WI38 (cell line): ENCODE results near the gene FRK.
"Not testable (repeated sequence)": the region's sequence is repeated elsewhere in the genome, so short reads cannot be mapped to it uniquely, and the experiment has no call there.

Experiments
- H3K4me3 ChIP-seq: 2 replicates; pipeline ENCODE4 v1.5.1; 2011; ENCODE audit warnings: low read depth, mild to moderate bottlenecking, control low read depth, low read length
- TF ChIP-seq, protein P1 (sequence below): IDR thresholded peaks from 2 replicates; pipeline ENCODE4 v1.5.1; 2012; ENCODE audit warnings: low read depth, mild to moderate bottlenecking, control low read depth, low read length

FRK gene

DNA sequence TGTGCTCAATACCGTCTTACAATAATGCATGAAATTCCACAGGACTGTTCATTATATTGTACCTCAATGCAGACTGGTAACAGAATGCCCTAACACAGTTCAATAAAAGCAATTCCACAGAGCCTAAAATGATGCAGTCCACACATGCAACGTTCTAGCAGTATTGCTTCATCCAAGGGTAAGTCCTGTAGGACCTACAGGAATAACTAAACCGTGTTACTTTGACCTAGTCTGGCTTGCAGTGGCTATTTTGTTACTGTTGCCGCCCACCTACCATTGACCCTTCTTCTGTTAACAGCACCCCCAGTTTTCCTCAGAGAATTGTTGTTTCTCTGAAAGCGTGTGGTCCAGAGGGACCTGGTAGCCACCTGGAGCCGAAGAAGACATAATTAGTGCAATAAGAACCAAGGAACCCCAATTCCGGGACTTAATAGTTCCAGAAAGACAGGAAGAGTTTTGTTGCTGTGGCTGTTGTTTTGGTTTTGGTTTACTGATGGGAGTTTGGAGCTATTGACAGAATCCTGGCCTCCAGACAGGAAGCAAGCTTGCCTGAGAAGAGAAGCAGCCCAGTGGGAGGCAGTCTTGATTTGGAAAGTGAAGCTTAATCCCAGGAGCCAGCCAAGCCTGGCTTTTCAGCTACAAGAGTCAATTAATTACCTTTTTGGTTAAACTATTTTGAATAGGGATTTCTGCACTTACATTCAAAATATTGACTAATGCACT, 91.3 kb downstream of the FRK start:
- no peak overlapping the region for H3K4me3 ChIP-seq
- TF ChIP-seq, protein P1, sequence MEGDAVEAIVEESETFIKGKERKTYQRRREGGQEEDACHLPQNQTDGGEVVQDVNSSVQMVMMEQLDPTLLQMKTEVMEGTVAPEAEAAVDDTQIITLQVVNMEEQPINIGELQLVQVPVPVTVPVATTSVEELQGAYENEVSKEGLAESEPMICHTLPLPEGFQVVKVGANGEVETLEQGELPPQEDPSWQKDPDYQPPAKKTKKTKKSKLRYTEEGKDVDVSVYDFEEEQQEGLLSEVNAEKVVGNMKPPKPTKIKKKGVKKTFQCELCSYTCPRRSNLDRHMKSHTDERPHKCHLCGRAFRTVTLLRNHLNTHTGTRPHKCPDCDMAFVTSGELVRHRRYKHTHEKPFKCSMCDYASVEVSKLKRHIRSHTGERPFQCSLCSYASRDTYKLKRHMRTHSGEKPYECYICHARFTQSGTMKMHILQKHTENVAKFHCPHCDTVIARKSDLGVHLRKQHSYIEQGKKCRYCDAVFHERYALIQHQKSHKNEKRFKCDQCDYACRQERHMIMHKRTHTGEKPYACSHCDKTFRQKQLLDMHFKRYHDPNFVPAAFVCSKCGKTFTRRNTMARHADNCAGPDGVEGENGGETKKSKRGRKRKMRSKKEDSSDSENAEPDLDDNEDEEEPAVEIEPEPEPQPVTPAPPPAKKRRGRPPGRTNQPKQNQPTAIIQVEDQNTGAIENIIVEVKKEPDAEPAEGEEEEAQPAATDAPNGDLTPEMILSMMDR, result no peak

DNA sequence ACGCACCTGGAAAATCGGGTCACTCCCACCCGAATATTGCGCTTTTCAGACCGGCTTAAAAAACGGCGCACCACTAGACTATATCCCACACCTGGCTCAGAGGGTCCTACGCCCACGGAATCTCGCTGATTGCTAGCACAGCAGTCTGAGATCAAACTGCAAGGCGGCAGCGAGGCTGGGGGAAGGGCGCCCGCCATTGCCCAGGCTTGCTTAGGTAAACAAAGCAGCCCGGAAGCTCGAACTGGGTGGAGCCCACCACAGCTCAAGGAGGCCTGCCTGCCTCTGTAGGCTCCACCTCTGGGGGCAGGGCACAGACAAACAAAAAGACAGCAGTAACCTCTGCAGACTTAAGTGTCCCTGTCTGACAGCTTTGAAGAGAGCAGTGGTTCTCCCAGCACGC, 100.4 kb downstream of the FRK start:
- H3K4me3 ChIP-seq, result not testable (repeated sequence)

DNA sequence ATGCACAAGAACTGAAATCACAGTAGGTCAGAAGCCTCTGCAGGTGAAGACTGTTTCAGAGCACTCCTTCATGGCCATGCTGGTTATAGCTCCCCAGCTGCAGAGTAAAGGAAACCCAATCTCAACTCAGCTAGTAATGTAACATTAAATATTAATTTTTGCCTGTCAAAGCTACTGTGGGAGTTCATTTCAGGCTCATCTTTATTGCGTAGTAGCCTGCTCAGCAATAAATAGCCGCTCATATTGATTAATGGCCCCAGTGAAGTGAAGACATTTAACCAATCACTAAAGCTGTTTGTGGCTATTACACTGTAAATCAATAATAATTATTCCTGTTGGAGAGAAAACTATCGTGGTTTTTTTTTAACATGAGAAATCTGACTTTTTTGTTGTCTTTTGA, 101.7 kb downstream of the FRK start:
- TF ChIP-seq, protein P1, result no peak
- H3K4me3 ChIP-seq, result no peak overlapping the region

DNA sequence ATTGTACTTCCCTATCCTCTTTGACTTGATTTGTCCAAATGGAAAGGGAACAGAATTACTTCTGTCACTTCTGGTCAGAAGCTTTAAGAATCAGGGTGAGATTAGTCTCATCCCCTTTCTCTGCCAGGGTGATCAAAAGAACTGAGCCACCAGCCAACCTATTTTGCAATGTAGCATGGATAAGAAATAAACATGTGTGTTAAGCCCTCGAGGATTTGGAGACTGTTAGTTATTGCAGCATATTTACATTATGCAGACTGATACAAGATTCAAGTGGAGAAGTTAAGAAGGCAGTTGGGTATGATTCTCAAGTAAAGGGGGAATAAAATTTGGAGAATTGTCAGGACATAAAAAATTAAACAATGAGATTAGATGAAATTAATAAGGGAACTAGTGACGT, 106.0 kb downstream of the FRK start:
- TF ChIP-seq, protein P1, result no peak
- no peak overlapping the region for H3K4me3 ChIP-seq

DNA sequence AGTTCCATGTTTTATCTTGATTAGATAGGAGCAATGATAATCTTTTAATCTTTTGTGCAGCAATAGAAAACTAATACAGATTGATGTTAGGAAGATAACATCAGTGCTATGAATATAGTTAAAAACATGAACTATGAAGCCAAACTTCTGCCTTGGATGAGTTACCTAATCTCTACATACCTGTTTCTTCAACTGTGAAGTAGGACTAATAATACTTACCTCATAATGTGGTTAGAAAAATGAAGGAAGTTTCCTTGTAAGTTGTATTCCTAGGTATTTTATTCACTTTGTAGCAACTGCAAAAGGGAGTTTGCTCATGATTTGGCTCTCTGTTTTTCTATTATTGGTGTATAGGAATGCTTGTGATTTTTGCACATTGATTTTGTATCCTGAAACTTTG, 111.9 kb downstream of the FRK start:
- TF ChIP-seq, protein P1, result no peak
- H3K4me3 ChIP-seq, result no peak overlapping the region

DNA sequence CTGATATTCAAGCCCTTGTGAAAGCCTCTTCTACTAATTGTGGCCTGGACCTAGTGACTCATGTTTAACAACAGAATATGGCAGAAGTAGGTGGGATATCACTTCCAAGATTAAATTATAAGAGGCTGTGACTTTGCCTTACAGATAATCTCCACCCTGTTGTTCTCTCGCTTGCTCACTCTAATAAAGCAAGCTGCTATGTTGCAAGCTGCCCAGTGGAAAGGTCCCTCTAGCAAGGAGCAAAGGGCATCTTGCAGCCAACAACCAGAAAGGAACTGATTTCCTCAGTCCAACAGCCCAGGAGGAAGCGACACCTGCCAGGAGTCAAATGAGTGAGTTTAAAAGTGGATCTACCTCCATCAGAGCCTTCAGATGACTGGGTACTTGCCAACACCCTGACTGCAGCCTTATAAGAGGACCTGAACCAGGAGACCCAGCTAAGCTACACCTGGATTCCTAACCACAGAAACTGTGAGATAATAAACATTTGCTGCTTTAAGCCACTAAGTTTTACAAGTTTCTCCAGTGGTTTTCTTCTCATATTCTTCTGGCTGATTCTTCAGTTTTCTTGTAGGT, 112.6 kb downstream of the FRK start:
- TF ChIP-seq, protein P1, result no peak
- H3K4me3 ChIP-seq, result no peak overlapping the region

DNA sequence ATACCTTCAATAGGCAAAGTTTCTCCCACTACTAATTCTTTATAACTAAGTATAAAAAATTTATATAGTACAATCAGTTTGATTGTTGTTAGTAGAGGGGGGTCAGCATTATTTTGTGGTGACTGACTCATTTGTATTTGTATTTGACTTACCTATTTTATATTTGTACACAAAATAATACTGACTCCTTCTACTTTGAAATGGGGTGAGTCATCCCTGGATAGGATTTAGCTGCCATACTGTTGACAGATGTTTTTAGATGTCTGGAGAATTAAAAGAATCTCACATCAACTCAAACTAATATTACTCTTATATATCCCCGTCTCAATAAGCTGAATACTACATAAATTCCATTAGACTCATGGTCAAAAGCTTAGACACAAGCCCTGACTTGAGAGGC, 114.9 kb downstream of the FRK start:
- TF ChIP-seq, protein P1, result no peak

DNA sequence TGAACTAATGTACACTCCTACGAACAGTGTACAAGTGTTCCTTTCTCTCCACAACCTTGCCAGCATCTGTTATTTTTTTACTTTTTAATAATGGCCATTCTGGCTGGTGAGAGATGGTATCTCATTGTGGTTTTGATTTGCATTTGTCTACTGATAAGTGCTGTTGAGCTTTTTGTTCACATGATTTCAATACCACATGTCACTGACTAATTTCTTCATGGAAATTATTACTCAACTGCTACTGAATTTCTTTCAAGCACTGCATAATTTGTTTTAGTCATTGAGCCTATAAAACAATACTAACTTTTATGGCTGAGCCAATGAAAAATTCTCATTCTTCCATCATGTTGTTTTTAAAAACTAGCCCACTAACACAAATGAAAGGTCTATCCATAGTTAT, 115.4 kb downstream of the FRK start:
- H3K4me3 ChIP-seq, result no peak overlapping the region
- TF ChIP-seq, protein P1, result no peak

More for the DNA sequence above, 114.9 kb downstream of the FRK start:
- no peak overlapping the region for H3K4me3 ChIP-seq

DNA sequence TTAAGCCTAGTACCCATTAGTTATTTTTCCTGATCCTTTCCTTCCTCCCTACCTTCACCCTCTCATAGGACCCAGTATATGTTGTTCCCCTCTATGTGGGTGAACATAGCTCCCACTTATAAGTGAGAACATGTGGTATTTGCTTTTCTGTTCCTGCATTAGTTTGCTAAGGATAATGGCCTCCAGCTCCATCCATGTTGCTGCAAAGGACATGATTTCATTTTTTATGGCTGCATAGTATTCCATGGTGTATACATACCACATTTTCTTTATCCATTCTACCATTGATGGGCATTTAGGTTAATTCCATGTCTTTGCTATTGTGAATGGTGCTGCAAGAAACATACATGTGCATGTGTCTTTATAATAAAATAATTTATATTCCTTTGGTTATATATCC, 115.9 kb downstream of the FRK start:
- H3K4me3 ChIP-seq, result not testable (repeated sequence)

DNA sequence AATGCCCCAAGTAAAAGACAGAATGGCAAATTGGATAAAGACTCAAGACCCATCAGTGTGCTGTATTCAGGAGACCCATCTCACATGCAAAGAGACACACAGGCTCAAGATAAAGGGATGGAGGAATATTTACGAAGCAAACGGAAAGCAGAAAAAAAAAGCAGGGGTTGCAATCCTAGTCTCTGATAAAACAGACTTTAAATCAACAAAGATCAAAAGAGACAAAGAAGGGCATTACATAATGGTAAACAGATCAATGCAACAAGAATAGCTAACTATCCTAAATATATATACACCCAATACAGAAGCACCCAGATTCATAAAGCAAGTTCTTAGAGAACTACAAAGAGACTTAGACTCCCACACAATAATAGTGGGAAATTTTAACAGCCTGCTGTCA, 123.2 kb downstream of the FRK start:
- not testable (repeated sequence) for H3K4me3 ChIP-seq
